HG03060 (cell line): ENCODE results near the gene MLXIPL.
"Not testable (repeated sequence)": the region's sequence is repeated elsewhere in the genome, so short reads cannot be mapped to it uniquely, and the experiment has no call there.

ENCODE experiments used
- ATAC-seq: cut with Tn5 transposase; IDR thresholded peaks from one replicate; pipeline ENCODE4 v1.9.1; 2021; ENCODE audit warnings: low read depth, moderate number of reproducible peaks; ENCODE audit not compliant: unreplicated experiment

The MLXIPL gene

DNA sequence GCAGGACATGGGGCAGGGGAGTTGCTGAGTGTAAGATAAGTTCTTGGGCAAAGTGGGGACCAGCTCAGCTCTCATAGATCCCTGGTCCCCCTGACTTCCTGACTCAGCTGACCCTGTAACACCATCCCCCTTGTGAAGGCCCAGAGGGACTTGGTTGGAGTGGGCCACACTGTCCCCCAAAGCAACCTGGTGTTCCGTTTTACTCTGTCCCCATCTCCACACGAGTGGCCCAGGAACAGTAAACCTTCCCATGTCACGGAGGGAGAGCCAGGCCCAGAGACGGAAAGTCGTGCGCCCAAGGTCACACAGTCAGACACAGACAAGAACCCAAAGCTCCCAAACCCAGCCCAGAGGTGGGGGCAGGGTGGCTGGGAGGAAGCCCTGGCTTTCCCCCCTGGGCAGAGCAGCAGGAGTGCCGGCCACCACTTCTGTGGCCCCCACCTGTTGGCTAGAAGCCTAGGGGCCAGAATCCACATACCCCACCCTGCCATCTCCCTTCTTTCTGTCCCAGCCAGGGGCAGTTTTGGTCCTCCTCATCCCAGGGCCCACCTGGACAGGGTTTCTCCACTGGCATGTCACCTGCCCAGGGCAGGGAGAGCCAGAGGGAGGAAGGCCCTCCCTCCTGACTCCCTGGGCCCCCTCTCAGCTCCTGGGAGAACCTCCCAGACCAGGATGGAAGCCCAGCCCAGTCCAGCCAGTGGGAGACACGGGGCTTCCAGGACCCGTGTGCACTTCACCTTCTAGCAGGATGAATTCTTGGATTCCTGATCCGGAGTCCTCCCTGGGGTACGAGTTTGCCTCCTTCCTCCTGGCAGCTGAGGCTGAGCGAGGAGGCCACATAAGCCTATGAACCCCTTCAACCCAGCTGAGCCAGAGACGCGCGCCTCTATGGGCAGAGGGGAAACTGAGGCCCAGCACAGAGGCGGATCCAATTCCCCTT is 22.7 kb upstream of the MLXIPL start:
- ATAC-seq: no peak

DNA sequence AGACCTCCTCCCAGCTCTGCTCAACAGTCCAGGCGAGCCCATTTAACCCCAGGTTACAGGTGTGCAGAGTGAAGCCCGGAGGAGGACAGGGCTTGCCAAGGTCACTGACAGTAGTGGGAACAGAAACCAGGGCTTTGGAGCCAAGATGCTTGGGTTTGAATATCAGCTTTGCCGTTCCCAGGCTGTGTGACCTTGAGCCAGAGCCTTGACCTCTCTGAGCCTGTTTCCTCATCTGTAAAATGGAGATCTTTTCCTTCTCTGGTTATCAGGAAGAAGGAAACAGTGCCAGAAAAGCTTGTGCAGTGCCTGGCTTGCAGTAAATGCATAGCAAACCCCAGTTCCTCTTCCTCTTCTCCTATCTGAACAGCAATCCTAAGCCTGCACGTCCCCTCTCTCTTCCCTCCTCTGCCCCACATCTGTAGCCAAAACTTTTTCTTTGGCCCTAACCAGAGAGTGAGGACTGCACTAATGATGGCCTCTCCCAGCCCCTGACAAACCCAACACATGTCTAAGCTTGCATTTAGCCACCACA is 21.4 kb upstream of the MLXIPL start:
- no peak for ATAC-seq

DNA sequence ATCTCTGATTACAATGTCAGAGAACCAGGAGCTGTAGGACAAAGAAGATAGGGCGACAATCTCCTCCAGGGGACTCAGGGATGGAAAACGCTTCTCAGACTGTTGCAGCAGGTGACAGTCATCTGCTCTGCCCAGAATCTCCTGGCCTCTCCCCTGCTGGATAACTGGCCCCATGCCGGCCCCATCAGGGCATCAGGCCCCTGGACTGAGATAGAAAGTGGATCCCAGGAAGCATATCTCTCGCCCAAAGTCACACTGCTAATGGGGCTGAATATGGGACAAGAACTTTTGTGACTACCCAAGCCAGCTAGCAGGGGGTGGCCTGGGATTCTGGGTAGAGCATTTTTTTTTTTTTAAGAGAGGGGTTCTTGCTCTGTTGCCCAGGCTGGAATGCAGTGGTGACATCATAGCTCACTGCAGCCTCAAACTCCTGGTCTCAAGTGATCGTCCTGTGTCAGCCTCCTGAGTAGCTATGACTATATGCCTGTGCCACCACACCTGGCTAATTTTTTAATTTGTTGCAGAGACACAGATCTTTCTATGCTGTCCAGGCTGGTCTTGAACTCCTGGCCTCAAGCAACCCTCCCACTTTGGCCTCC is 20.5 kb upstream of the MLXIPL start:
- ATAC-seq: no peak

DNA sequence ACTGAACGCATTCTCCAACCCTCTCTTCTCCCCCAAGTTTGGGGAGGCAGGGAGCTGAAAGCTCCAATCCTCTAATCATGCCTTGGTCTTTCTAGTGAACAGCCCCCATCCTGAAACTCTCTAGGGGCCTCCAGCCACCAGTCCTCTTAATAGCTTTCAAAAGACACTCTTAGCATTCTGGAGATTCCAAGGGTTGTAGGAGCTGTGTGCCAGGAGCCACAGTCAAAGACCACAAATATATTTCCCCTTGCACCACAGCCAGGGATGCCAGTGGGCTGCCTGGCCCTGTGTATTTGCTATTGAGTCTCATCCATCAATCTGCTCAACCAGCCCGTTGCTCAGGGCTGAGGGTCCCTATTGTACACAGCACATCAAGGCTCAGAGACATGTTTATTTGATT is 18.5 kb upstream of the MLXIPL start:
- no peak for ATAC-seq

DNA sequence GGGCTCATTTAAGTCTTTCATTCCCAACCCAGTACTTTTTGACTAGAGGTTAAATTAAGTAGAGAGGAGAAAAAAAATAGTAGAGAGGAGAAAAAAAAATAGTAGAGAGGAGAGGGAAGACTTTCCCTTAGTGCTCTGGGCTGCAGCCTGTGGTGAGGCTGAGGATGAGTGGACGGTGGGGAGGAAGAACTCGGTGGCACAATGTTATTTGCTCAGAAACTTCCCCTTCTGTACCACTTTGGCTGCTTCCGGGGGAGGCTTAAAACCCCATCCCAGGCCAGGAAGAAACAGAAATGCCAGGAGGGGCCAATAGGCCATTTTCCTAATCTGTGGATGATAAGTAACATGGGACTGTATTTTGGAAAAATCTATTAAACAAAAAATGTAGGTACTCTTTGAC is 14.6 kb upstream of the MLXIPL start:
- ATAC-seq: no peak

DNA sequence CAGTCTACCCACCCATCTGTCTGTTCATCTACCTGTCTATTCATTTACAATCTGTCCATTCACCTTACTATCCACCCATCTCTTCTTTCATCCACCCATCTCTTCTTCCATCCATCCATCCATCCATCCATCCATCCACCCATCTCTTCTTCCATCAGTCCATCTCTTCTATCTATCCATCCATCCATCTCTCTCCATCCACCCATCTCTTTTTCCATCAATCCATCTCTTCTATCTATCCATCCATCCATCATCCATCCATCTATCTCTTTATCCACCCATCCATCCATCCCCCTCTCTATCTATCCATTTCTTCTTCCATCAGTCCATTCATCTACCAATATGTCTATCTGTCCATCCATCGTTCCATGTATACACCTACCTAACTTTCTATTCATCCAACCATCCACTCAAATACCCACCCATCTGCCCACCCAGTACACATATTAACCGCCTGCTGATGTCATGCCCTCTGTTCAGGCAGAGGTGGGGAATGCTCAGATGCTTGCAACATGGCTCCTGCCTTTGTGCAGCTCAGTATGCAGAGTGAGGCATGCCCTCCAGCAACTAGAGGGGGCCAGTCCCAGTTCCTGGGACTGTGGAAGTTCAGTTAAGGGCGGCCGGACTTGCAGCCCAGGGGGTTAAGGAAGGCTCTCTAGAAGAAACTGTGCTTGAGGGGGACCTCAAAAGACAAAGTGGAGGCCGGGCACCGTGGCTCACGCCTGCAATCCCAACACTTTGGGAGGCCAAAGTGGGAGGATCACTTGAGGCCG is 11.3 kb upstream of the MLXIPL start:
- ATAC-seq: no peak

DNA sequence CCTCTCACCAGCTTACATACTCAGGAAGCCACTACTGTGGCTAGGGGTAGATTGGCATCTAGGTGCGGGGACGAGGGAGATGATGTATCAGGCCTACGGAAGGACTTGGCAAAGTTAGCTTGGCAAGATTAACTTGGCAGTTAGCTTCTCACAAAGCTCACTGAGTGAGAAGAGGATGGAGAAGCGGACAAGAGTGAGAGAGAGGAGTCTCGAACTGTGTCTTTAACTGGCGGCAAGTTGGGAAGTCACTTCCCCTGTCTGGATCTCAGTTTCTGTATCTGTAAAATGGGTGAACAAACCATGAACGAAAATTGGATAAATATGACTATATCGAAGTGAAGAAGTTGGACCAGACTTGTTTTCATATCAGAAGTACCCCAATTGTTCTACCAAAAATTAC is 9.5 kb upstream of the MLXIPL start:
- no peak for ATAC-seq

DNA sequence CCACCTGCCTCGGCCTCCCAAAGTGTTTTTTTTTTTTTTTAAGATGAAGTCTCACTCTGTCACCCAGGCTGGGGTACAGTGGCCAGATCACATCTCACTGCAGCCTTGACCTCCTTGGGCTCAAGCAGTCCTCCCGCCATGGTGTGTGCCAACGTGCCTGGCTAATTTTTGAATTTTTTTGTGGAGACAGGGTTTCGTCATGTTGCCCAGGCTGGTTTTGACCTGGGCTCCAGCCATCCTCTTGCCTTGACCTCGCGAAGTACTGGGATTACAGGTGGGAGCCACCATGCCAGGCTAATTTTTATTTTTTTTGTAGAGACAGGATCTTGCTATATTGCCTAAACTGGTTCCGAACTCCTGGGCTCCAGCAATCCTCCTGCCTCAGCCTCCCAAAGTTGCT is 9.0 kb upstream of the MLXIPL start:
- ATAC-seq: no peak

DNA sequence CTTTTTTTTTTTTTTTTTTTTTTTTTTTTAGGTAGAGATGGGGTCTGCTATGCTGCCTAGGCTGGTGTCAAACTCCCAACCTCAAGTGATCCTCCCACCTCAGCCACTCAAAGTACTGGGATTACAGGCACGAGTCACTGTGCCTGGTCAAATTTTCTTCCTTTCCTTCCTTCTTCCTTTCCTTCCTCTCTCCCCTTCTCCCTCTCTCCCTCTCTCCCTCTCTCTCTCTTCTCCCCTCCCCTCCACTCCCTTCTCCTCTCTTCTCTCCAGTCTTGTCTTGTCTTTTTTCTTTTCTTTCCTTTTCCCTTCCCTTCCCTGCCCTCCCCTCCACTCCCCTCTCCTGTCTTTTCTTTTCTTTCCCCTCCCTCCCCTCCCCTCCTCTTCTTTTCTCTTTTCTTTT is 7.2 kb upstream of the MLXIPL start:
- no peak for ATAC-seq

DNA sequence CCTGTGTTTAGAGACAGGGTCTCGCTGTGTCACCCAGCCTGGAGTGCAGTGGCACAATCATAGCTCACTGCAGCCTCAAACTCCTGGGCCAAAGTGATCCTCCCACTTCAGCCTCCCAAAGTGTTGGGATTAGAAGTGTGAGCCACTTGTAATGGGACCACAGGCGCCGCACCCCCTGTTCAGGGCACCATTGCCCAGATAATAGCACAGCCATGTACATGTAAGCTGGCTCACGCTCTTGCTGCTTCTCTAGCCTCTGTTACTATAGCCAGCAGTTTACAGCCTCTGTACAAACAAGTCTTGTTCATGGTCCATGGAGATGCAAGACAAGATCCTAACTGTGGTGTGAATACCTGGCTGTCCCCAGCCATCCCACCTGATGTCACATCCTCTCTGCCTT is 4.2 kb upstream of the MLXIPL start:
- no peak for ATAC-seq

DNA sequence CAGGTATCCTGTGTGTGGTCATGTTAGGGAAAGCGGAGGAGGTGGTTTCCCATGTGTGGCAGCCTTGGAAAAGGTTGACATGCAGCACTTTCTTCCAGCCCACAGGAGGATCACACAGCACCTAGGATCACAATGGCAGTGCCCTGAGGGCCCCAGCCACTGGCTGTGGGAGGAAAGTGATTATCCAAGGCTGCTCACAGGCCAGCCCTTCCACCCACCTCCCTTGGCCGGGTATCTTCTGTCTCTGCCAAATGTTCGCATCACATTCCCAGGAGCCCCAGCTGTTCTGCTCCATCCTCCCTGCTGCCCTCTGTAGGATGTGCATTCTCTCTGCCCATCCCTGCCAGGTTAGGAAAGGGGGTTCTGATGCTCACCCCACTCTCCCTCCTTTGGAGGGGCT is 2.5 kb upstream of the MLXIPL start:
- ATAC-seq: no peak

DNA sequence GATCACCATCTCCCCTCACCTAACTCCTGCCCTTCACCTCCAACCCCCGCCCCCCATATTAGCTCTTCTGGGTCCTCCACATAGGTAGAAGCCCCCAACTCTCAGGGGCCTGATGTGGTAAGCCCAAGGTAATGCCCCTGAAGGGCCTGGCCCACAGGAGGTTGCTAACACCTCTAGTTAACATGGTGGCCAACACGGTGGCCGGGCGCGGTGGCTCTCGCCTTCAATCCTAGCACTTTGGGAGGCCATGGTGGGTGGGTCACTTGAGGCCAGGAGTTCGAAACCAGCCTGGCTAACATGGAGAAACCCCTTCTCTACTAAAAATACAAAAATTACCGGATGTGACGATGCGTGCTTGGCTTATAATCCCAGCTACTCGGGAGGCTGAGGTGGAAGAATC is 954 bp upstream of the MLXIPL start:
- ATAC-seq: no peak

DNA sequence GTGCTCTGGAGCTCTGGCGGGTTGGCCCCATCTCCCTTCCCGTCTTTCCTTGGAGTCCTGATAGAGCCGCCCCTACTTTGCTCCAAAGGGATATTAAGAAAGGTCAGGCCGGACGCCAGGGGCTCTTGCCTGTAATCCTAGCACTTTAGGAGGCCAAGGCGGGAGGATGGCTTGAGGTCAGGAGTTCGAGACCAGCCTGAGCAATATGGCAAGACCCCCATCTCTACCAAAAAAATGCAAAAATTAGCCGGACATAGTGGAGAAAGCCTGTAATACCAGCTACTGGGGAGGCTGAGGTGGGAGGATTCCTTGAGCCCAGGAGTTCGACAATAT is 313 bp upstream of the MLXIPL start:
- no peak for ATAC-seq

DNA sequence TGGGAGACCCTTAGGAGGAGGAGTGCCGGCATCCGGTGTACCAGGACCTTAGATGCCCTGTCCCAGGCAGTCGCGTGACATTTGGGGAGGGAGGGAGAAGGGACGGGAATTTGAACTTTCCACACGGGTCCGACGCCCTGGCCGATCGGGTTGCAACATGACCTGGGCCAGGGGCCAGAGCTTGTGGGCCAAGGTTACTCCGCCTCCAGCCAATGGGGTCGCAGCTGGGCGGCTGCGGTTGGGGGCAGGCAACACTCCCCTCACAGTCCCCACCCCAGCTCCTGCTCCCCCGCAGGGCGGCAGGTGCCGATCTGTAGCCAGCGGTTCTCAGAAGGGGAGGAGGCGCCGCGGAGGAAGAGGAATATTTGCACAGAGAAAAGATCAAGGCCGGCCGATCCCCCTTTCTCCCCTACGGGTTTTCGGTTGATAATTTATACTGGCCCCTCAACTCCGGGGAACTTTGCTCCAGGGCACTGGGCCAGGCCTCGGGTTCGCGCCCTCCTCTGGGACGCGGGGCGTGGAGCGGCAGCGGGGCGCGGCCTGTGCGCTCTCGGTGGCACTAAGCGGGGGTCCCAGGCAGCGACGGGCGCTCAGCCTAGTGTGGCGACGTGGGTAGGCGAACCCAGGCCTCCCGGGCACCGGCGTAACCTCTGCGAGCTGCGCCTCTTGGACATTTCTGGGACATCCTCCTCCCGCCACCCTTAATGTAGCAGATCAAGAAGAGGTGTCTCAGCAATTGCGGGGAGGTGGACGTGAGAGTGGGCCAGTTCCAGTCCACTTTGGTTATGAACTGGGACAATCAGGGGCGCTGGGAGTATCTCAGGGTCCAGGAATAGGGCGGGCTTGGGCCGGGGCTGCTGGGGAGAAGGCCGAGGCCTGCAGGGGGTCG is 1.2 kb downstream of the MLXIPL start:
- ATAC-seq: no peak

DNA sequence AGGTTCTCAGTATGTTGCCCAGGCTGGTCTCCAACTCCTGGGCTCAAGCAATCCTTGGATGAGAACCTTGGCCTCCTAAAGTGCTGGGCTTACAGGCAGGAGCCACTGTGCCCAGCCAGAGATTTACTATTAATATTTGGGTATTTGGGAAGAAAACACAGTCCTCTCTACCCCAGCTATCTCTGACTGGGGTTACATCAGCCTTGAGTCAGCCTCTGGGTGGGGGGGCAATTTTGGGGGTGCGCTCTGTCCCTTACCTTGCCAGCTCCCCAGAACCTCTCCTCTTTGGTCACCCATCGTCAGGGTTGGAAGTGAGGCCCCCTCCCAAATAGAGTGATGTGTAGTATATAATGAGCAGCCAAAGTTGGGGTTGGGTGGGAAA is 1.8 kb downstream of the MLXIPL start:
- no peak for ATAC-seq

DNA sequence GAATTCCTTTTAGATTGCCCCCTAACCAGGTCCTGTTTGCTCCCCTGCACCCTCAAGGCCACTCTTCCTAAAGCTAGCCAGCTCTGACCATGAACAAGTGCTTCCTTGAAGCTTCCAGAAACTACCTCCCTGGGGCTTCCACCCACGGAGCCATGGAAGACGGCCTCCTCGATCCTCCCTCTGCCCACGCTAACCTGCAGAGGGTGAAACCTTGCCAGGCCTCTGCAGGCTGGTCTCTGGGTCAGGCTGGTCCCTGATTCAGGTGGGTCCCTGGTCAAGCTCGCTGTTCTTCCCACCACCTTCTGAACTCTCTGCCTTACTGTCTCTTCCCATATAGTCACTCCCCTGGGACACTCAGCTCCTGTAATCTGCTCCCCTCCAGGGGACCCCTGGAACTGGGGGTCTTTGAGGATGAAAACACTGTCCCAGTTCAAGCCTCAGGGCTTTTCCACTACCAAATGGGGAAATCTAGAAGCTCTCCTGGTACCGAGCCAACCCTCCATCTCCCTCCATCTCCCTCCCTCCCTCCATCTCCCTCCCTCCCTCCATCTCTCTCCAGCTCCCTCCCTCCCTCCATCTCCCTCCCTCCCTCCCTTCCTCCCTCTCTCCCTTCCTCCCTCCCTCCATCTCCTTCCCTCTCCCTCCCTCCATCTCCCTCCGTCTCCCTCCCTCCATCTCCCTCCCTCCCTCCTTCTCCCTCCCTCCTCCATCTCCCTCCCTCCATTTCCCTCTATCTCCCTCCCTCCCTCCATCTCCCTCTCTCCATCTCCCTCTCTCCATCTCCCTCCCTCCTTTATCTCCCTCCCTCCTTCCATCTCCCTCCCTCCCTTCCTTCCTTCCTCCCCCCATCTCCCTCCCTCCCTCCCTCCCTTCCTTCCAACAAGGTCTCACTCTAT is 2.9 kb downstream of the MLXIPL start:
- no peak for ATAC-seq

DNA sequence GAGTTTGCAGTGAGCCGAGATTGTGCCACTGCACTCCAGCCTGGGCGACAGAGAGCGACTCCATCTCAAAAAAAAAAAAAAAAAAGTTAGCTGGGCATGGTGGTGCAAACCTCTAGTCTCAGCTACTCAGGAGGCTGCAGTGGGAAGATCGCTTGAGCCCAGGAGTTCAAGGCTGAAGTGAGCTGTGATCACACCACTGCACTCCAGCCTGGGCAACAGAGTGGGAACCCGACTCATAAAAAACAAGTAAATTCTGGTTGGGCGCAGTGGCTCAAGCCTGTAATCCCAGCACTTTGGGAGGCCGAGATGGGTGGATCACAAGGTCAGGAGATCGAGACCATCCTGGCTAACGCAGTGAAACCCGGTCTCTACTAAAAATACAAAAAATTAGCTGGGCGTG is 4.9 kb downstream of the MLXIPL start:
- not testable (repeated sequence) for ATAC-seq

DNA sequence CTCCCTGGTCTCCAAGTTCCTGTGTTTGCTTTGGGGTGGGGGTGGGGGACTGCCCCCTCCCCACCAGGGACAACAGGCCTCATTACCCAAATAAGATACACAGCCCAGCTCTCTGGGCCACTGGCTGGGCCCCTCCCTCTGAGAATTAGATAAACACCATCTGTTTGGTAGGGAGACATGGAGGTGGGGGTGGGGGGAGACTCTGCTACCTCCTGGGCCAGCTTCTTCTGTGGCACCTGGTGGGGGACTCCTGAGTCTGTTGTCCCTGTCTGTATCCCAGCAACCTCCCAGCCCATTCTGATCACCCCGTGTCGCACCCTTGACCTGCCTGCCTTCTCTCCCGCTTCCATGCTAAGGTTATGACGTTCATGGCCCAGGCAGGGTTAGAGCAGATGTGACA is 5.8 kb downstream of the MLXIPL start:
- ATAC-seq: no peak

DNA sequence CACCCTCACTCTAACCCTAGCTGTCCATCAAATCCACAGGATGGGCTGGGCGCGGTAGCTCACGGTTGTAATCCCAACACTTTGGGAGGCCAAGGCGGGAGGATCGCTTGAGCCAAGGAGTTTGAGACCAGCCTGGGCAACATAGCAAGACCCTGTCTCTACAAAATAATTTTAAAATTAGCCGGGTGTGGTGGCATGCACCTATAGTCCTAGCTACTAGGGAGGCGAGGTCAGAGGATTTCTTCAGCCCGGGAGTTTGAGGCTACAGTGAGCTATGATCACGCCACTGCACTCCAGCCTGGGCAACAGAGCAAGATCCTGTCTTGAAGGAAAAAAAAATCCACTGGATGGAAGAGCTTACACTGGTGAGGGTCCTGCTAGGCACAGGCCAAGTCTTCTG is 6.8 kb downstream of the MLXIPL start:
- not testable (repeated sequence) for ATAC-seq
